Activated T-helper 1 cell treated with anti-CD3 and anti-CD28 coated beads, Interleukin-12 subunit alpha, Interleukin-12 subunit beta, Interleukin-2, Interleukin-4 antibody, amounts not matched to agents 30 ng/mL and 10 ng/mL and 1 ng/mL, durations not matched to agents 14 hours and 24 hours and 36 hours (primary cell): ENCODE data around the gene S100A1. TPM values are rescaled to one million over a fixed set of nuclear protein-coding genes. Genes with fewer than 3 reads are reported as not detected.
"Not testable (repeated sequence)": the region's sequence is repeated elsewhere in the genome, so short reads cannot be mapped to it uniquely, and the experiment has no call there.

ENCODE experiments used
- DNase-seq: peaks from one replicate; pipeline ENCODE4 v3.0.0; 2021; ENCODE audit warnings: low spot score
- H3K27ac Mint-ChIP-seq: one replicate; pipeline ENCODE4 v1.8.0; 2021; ENCODE audit warnings: mild to moderate bottlenecking, mixed read lengths
- H3K27me3 Mint-ChIP-seq: one replicate; pipeline ENCODE4 v1.8.0; 2022; ENCODE audit warnings: mild to moderate bottlenecking, moderate library complexity, mixed read lengths; ENCODE audit not compliant: insufficient read depth
- H3K36me3 Mint-ChIP-seq: one replicate; pipeline ENCODE4 v1.8.0; 2021; ENCODE audit warnings: low read depth, mixed read lengths
- H3K4me1 Mint-ChIP-seq: one replicate; pipeline ENCODE4 v1.8.0; 2021; ENCODE audit warnings: low read depth, mixed read lengths
- H3K4me3 Mint-ChIP-seq: one replicate; pipeline ENCODE4 v1.8.0; 2021; ENCODE audit warnings: mild to moderate bottlenecking, moderate library complexity, mixed read lengths
- H3K9me3 Mint-ChIP-seq: one replicate; pipeline ENCODE4 v1.8.0; 2021; ENCODE audit warnings: mixed read lengths
- intact Hi-C: fragments of 100-400 bp; cut with micrococcal nuclease; formaldehyde crosslinking; loops from one replicate; pipeline ENCODE4 v1.15.1; 2024
- total RNA-seq: library from RNA; stranded (reverse); gene quantifications from 2 replicates; pipeline ENCODE4 v1.2.3, GENCODE V29; 2022

Gene S100A1
- total RNA-seq, 1 donor from 2014 or later, result not detected

- DNase-seq, result peak; percentile 34
- intact Hi-C loops, result loop anchor here (1.0 to 10.0 kb wide), 16 partner anchors 8 to 1653 kb away; partner anchors contain the start of genes CHTOP, CRTC2, JTB and RAB13
- H3K4me1 Mint-ChIP-seq, result peaks cover 29% of the 10 kb centered on the region
- not testable (repeated sequence) for H3K4me3 Mint-ChIP-seq, H3K9me3 Mint-ChIP-seq, H3K27me3 Mint-ChIP-seq
- H3K36me3 Mint-ChIP-seq, result peaks cover 27% of the 10 kb centered on the region
- peak overlapping the region; percentile 56 for H3K27ac Mint-ChIP-seq
Observed at GRCh38 chr1:153671628-153672353, 43.6 kb downstream of the S100A1 start.

GRCh38 chr1:153673511-153673910 is 45.3 kb downstream of the S100A1 start:
- peaks cover 12% of the 10 kb centered on the region for H3K36me3 Mint-ChIP-seq
- H3K27ac Mint-ChIP-seq, result no peak overlapping the region
- no peaks in the 10 kb centered on the region for H3K9me3 Mint-ChIP-seq
- intact Hi-C loops, result loop anchor here (10.0 kb wide), 1 partner anchor 1651 kb away; the partner anchor contains the start of gene RUSC1
- no peak for DNase-seq
- H3K4me1 Mint-ChIP-seq, result peaks cover 32% of the 10 kb centered on the region
- H3K27me3 Mint-ChIP-seq, result peaks cover 12% of the 10 kb centered on the region
- H3K4me3 Mint-ChIP-seq, result peak overlapping the region; percentile 60

DNA sequence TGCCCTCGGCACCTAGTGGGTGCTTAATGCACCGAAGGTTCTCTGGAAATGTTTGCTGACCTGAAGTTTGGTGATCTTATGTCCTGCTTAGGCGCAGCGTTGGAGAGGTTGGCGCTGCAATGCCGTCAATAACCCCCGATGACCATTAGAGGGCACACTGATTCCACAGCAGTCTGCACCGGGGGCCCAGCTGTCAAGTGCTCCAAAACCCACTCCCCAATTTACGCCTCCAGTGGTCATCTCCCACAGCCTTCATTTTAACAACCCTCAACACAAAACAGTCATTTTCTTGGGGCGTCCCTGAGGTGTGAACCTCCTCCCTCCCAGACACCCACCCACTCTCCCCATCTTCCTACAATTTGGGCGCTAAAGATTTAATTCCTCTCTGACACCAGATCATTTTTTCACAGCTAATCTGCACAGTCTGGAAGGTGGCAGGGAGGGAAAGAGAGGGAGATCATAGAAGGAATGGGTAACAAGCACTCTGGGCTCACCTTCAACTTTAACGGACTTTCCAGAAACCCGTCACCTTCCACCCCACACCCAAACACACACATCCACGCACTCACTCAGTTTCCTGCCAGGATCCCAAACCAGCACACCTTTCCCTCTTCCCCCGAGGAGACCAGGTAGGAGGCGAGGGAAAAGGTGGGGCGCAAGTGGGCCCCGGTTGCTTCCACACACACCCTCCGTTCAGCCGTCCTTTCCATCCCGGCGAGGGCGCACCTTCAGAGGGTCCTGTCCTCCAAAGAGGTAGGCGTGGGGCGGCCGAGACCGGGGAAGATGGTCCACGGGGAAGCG is 49.7 kb downstream of the S100A1 start:
- Mint-ChIP-seq H3K36me3 (no peaks in the 10 kb centered on the region), H3K27ac (no peak overlapping the region), H3K27me3 (peaks cover 44% of the 10 kb centered on the region), H3K9me3 (no peaks in the 10 kb centered on the region), H3K4me1 (peaks cover 23% of the 10 kb centered on the region), H3K4me3 (peak overlapping the region; percentile 73)
- intact Hi-C loops, result loop anchor here (1.0 to 10.0 kb wide), 3 partner anchors 71 to 1647 kb away; partner anchors contain the start of genes RAB13 and RUSC1
- peak; percentile 30 for DNase-seq

GRCh38 chr1:153678519-153679336 is 50.5 kb downstream of the S100A1 start, which contains the start of gene NPR1:
TSS of gene NPR1 (plus strand) at chr1:153678688. CDS start at chr1:153679109, 421 bp downstream.
- no peak for DNase-seq
- no peak within 1 kb of the TSS for H3K27ac Mint-ChIP-seq
- peak within 1 kb of the TSS; percentile 73 for H3K4me3 Mint-ChIP-seq
- H3K4me1 Mint-ChIP-seq, result peaks cover 23% of the 10 kb centered on the region
- intact Hi-C loops, result loop anchor here (1.0 to 10.0 kb wide), 3 partner anchors 7 to 1646 kb away; partner anchors contain the start of genes RAB13 and RUSC1
- H3K36me3 Mint-ChIP-seq, result no peaks in the 10 kb centered on the region
- no peaks in the 10 kb centered on the region for H3K9me3 Mint-ChIP-seq
- H3K27me3 Mint-ChIP-seq, result peaks cover 49% of the 10 kb centered on the region

DNA sequence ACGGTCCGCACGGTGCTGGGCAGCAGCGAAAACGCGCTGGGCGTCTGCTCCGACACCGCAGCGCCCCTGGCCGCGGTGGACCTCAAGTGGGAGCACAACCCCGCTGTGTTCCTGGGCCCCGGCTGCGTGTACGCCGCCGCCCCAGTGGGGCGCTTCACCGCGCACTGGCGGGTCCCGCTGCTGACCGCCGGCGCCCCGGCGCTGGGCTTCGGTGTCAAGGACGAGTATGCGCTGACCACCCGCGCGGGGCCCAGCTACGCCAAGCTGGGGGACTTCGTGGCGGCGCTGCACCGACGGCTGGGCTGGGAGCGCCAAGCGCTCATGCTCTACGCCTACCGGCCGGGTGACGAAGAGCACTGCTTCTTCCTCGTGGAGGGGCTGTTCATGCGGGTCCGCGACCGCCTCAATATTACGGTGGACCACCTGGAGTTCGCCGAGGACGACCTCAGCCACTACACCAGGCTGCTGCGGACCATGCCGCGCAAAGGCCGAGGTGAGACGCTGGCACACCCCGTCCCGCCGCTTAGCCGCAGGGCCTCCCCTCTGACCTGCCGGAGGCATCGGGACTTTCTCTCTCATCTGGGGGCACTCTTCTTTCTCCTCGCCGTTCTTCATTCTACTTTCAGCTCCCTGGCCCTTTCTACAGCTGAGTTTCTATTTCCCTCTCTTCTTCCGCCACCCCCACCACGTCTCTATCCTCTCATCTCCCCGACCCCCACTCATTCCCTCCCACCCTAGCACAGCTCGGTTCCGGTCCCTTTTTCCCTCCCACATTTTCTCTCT is 51.3 kb downstream of the S100A1 start:
- no peak for DNase-seq
- Mint-ChIP-seq H3K36me3 (no peaks in the 10 kb centered on the region), H3K4me1 (peaks cover 23% of the 10 kb centered on the region), H3K4me3 (peak overlapping the region; percentile 60), H3K27me3 (peaks cover 51% of the 10 kb centered on the region), H3K9me3 (no peaks in the 10 kb centered on the region), H3K27ac (no peak overlapping the region)
- intact Hi-C loops, result loop anchor here (1.0 to 10.0 kb wide), 3 partner anchors 8 to 1645 kb away; partner anchors contain the start of genes RAB13 and RUSC1

- Mint-ChIP-seq H3K4me1 (peaks cover 23% of the 10 kb centered on the region), H3K9me3 (no peaks in the 10 kb centered on the region), H3K36me3 (no peaks in the 10 kb centered on the region), H3K27ac (no peak overlapping the region), H3K27me3 (peaks cover 51% of the 10 kb centered on the region), H3K4me3 (peak overlapping the region; percentile 61)
- intact Hi-C loops, result no loop called here
- no peak for DNase-seq
Observed at GRCh38 chr1:153680120-153680403, 51.8 kb downstream of the S100A1 start.

Other genes with a start within 250 kb of the S100A1 start
- gene S100A8, start 237.4 kb upstream of the S100A1 start, total RNA-seq, result not detected in 2 replicates
- gene S100A7A, start 211.9 kb upstream of the S100A1 start, total RNA-seq, result not detected in 2 replicates
- gene S100A7, start 167.8 kb upstream of the S100A1 start, total RNA-seq, result not detected in 2 replicates
- gene S100A6, start 92.4 kb upstream of the S100A1 start, total RNA-seq, result 154 and 159 TPM in 2 replicates
- 1.3 and 1.6 TPM in 2 replicates for gene S100A5, start 87.5 kb upstream of the S100A1 start, total RNA-seq
- gene S100A4, start 82.6 kb upstream of the S100A1 start, total RNA-seq, result 165 and 167 TPM in 2 replicates
- not detected in 2 replicates for gene S100A3, start 79.2 kb upstream of the S100A1 start, total RNA-seq
- 0.21 and 1.1 TPM in 2 replicates for gene S100A2, start 62.6 kb upstream of the S100A1 start, total RNA-seq
- not detected in 2 replicates for gene S100A16, start 15.3 kb upstream of the S100A1 start, total RNA-seq
- 0.16 TPM in 1 of 2 replicates, not detected in the other for gene S100A14, start 12.1 kb upstream of the S100A1 start, total RNA-seq
- 2.5 and 5.1 TPM in 2 replicates for gene S100A13, start 929 bp upstream of the S100A1 start, total RNA-seq
- gene CHTOP, start 5.6 kb downstream of the S100A1 start, total RNA-seq, result 101 and 105 TPM in 2 replicates
- 31.1 and 35.4 TPM in 2 replicates for gene SNAPIN, start 30.3 kb downstream of the S100A1 start, total RNA-seq
- gene ILF2, start 42.6 kb downstream of the S100A1 start, total RNA-seq, result 354 and 366 TPM in 2 replicates
- gene NPR1, start 50.3 kb downstream of the S100A1 start, total RNA-seq, result 0.05 and 0.07 TPM in 2 replicates
- 57.0 and 57.3 TPM in 2 replicates for gene INTS3, start 99.6 kb downstream of the S100A1 start, total RNA-seq
- 10.8 and 11.1 TPM in 2 replicates for gene SLC27A3, start 147.0 kb downstream of the S100A1 start, total RNA-seq